Pancreas (tissue), 10 donors: ENCODE measurements around the gene CDH22. TPM values are rescaled to one million over a fixed set of nuclear protein-coding genes. Genes with fewer than 3 reads are reported as not detected.

Source experiments
- ATAC-seq, 4 donors: fragments of 200-7000 bp; cut with Tn5 transposase; one replicate each; pipeline versions ENCODE4 v1.8.0 to v1.9.1; 2020; ENCODE audit warnings: mild to moderate bottlenecking in 4 of 4, moderate library complexity in 4 of 4
- DNase-seq, 6 donors: peaks; one replicate each; pipeline ENCODE4 v3.0.0-alpha.2; 2020
- FAIRE-seq: peaks from 2 replicates; lab custom pipeline; 2012; peaks lifted over from hg19 to GRCh38; lab: Jason Lieb, UNC
- H3K27ac ChIP-seq, 4 donors: fragments of 200-600 bp; sonication (generic); 1 replicate in 3 of 4; 2 replicates in 1 of 4; pipeline versions ENCODE4 v1.5.0 to v1.8.0; 2020
- H3K27me3 ChIP-seq, 4 donors: fragments of 200-600 bp; one replicate each; pipeline ENCODE4 v1.8.0; 2021
- H3K36me3 ChIP-seq, 3 donors: fragments of 200-600 bp; sonication (generic) in 1 of 3; one replicate each; pipeline versions ENCODE4 v1.5.0 to v1.8.0; 2020 to 2021
- H3K4me1 ChIP-seq, 3 donors: fragments of 200-600 bp; one replicate each; pipeline ENCODE4 v1.8.0; 2021
- H3K4me3 ChIP-seq, 4 donors: fragments of 200-600 bp; sonication (generic) in 2 of 4; one replicate each; pipeline versions ENCODE4 v1.5.0 to v1.8.0; 2020 to 2021
- H3K9me3 ChIP-seq, 4 donors: fragments of 200-600 bp; one replicate each; pipeline ENCODE4 v1.8.0; 2021
- CTCF ChIP-seq, 4 donors: fragments of 200-600 bp; sonication (generic) in 3 of 4; IDR thresholded peaks; one replicate each; pipeline versions ENCODE4 v1.5.0 to v1.8.0; 2021; ENCODE audit warnings: antibody characterized with exemption in 4 of 4
- WGBS, 2 donors: extraction: QIAGEN DNeasy Blood & Tissue Kit; methylation state at CpG; one replicate each; pipeline ENCODE4 v1.1.7; 2013; 5-methylcytosine and 5-hydroxymethylcytosine counted together
- intact Hi-C, 3 donors: fragments of 100-400 bp; cut with DNase I; formaldehyde crosslinking; loops; one replicate each; pipeline versions ENCODE4 v1.11.1 to v1.14.2; 2022
- polyA plus RNA-seq, 2 donors: library from polyadenylated mRNA; stranded (reverse); fragments of 200-250 nt; gene quantifications; one replicate each; pipeline ENCODE4 v1.2.3, GENCODE V29; 2013
- total RNA-seq, 6 donors: library from RNA; stranded (reverse); fragmentation: NEBNext Ultra II Directional in 4 of 6; extraction: Animal tissue kit (Norgen Biotek cat#: 25700) in 4 of 6; gene quantifications; one replicate each; pipeline versions ENCODE4 v1.2.1 to v1.2.4, GENCODE V29; 2021 to 2023
- donor health status: healthy with polysubstance abuse.
- donor health status: DM: no; HTN: no; CAD: no; lungs with moderate emphysema.
- donor health status: DM: no; HTN: no; CAD: no.
- donor health status: control.
- donor health status: control.
- donor health status: Bipolar disorder and iron deficiency.
- donor health status: DM: yes; HTN: yes; CAD: no.
- donor health status: DM: no; HTN: no; CAD: no.
- donor health status: DM: no; HTN: no; CAD: no.
- donor health status: DM: yes; HTN: yes; CAD: no.

The CDH22 gene
- total and polyA plus RNA-seq, 8 donors: 0.97 to 11.9 (median 3.3) TPM

- DNase-seq (no peak), ATAC-seq (no peak), FAIRE-seq (no peak)
- Histone ChIP-seq H3K27me3 (no peaks in the 10 kb centered on the region), H3K36me3 (no peaks in the 10 kb centered on the region), H3K27ac (no peak overlapping the region), H3K4me3 (no peak overlapping the region), H3K9me3 (no peaks in the 10 kb centered on the region), H3K4me1 (no peaks in the 10 kb centered on the region)
- 73 to 86% methylated on average over 4 of the region's 4 CpGs for WGBS, 2 donors
- TF ChIP-seq CTCF (IDR thresholded peaks at IDR 0.05): no peak
- intact Hi-C loops: no loop called here
Measured at GRCh38 chr20:46194409-46194808, 113.9 kb downstream of the CDH22 start.

GRCh38 chr20:46192376-46192944 is 115.8 kb downstream of the CDH22 start:
- H3K27me3 ChIP-seq: no peaks in the 10 kb centered on the region
- no peak for DNase-seq
- TF ChIP-seq CTCF (IDR thresholded peaks at IDR 0.05): no peak
- H3K4me1 ChIP-seq: no peaks in the 10 kb centered on the region
- no peak for ATAC-seq
- intact Hi-C loops: no loop called here
- no peaks in the 10 kb centered on the region for H3K9me3 ChIP-seq
- 11 to 15% methylated on average over 6 of the region's 6 CpGs for WGBS, 2 donors
- no peaks in the 10 kb centered on the region for H3K36me3 ChIP-seq
- H3K27ac ChIP-seq: no peak overlapping the region
- FAIRE-seq: no peak
- H3K4me3 ChIP-seq: no peak overlapping the region

GRCh38 chr20:46191611-46192010 is 116.7 kb downstream of the CDH22 start:
- DNase-seq (no peak), ATAC-seq (no peak), FAIRE-seq (no peak)
- Histone ChIP-seq H3K36me3 (no peaks in the 10 kb centered on the region), H3K27me3 (no peaks in the 10 kb centered on the region), H3K4me1 (no peaks in the 10 kb centered on the region), H3K9me3 (no peaks in the 10 kb centered on the region), H3K4me3 (no peak overlapping the region), H3K27ac (no peak overlapping the region)
- 44 to 49% methylated on average over 3 of the region's 3 CpGs for WGBS, 2 donors
- no peak for TF ChIP-seq CTCF (IDR thresholded peaks at IDR 0.05)
- intact Hi-C loops: no loop called here

GRCh38 chr20:46191168-46191540 is 117.1 kb downstream of the CDH22 start:
- DNase-seq (no peak), FAIRE-seq (no peak), ATAC-seq (no peak)
- no peak overlapping the region for H3K27ac ChIP-seq
- no peaks in the 10 kb centered on the region for H3K9me3 ChIP-seq
- no peak overlapping the region for H3K4me3 ChIP-seq
- H3K4me1 ChIP-seq: no peaks in the 10 kb centered on the region
- WGBS, 2 donors: 73 to 77% methylated on average over 4 of the region's 4 CpGs
- no peak for TF ChIP-seq CTCF (IDR thresholded peaks at IDR 0.05)
- H3K27me3 ChIP-seq: no peaks in the 10 kb centered on the region
- H3K36me3 ChIP-seq: no peaks in the 10 kb centered on the region
- intact Hi-C loops: no loop called here

- intact Hi-C loops: no loop called here
- no peak for TF ChIP-seq CTCF (IDR thresholded peaks at IDR 0.05)
- no peaks in the 10 kb centered on the region for H3K4me1 ChIP-seq
- H3K27ac ChIP-seq: no peak overlapping the region
- WGBS, 2 donors: 60% methylated on average over 9 of the region's 9 CpGs
- no peak overlapping the region for H3K4me3 ChIP-seq
- H3K36me3 ChIP-seq: no peaks in the 10 kb centered on the region
- H3K9me3 ChIP-seq: no peaks in the 10 kb centered on the region
- no peak for DNase-seq
- H3K27me3 ChIP-seq: no peaks in the 10 kb centered on the region
- ATAC-seq: no peak
- FAIRE-seq: no peak
Measured at GRCh38 chr20:46190478-46191167, 117.7 kb downstream of the CDH22 start.
